HEK293 (cell line): Measurements from ENCODE around the gene LRAT.

Experiments used
- CTCF ChIA-PET: fragments of 350-600 bp; formaldehyde crosslinking; extraction: SDS; loops from one replicate; lab custom pipeline; 2021; ENCODE audit warnings: antibody characterized with exemption; lab: Yijun Ruan, JAX
- POLR2A ChIA-PET: fragments of 300-600 bp; formaldehyde crosslinking; extraction: SDS; loops from one replicate; lab custom pipeline; 2020; ENCODE audit warnings: antibody characterized with exemption, inconsistent platforms; lab: Yijun Ruan, JAX
- H3K27ac ChIP-seq: fragments of 200-500 bp; sonication (Bioruptor generic); 2 replicates; pipeline ENCODE4 v1.5.1; 2014; ENCODE audit warnings: low read depth, low read length, control low read depth, inconsistent platforms; ENCODE audit errors: extremely low read depth
- H3K36me3 ChIP-seq, 2 experiments: fragments of 200-500 bp in 1 of 2; sonication (Bioruptor generic) in 1 of 2; 1 replicate in 1 of 2; 2 replicates in 1 of 2; pipeline ENCODE4 v1.5.1; 2014 to 2017; ENCODE audit warnings: inconsistent platforms in 2 of 2, low read length in 2 of 2; ENCODE audit not compliant: control insufficient read depth in 2 of 2, insufficient read depth in 1 of 2
- H3K4me1 ChIP-seq: fragments of 200-500 bp; sonication (Bioruptor generic); 2 replicates; pipeline ENCODE4 v1.5.1; 2014; ENCODE audit warnings: mild to moderate bottlenecking, low read length, inconsistent platforms; ENCODE audit not compliant: control insufficient read depth, insufficient read depth
- H3K4me3 ChIP-seq: 2 replicates; pipeline ENCODE4 v1.5.1; 2011; ENCODE audit warnings: low read depth, mild to moderate bottlenecking, control low read depth, low read length, moderate library complexity
- H3K9me3 ChIP-seq: fragments of 200-500 bp; sonication (Bioruptor generic); 2 replicates; pipeline ENCODE4 v1.5.1; 2014; ENCODE audit warnings: low read depth, low read length, inconsistent platforms; ENCODE audit not compliant: control insufficient read depth, insufficient read depth
- BCL11B ChIP-seq: fragments of 450-650 bp; formaldehyde crosslinking; IDR thresholded peaks from 2 replicates; pipeline ENCODE4 v1.5.1; 2016; ENCODE audit warnings: low read depth, missing biosample characterization, missing genetic modification characterization
- REPIN1 ChIP-seq: fragments of 450-650 bp; formaldehyde crosslinking; IDR thresholded peaks from 2 replicates; pipeline ENCODE4 v1.5.1; 2017; ENCODE audit warnings: missing biosample characterization, missing genetic modification characterization, low read depth
- SCRT2 ChIP-seq: fragments of 450-650 bp; formaldehyde crosslinking; IDR thresholded peaks from 2 replicates; pipeline ENCODE4 v1.5.1; 2016; ENCODE audit warnings: missing biosample characterization, missing genetic modification characterization
- TCF7L2 ChIP-seq: IDR thresholded peaks from 2 replicates; pipeline ENCODE4 v1.6.1; 2011; ENCODE audit warnings: low read depth, mild to moderate bottlenecking, inconsistent platforms, low read length, moderate library complexity, borderline replicate concordance
- TRIM28 ChIP-seq: IDR thresholded peaks from 2 replicates; pipeline ENCODE4 v1.6.1; 2011; ENCODE audit warnings: low read length, control low read depth, borderline replicate concordance
- ZBTB48 ChIP-seq: fragments of 450-650 bp; formaldehyde crosslinking; IDR thresholded peaks from 2 replicates; pipeline ENCODE4 v1.5.1; 2016; ENCODE audit warnings: missing biosample characterization, missing genetic modification characterization
- ZBTB8A ChIP-seq: fragments of 450-650 bp; formaldehyde crosslinking; IDR thresholded peaks from 2 replicates; pipeline ENCODE4 v1.5.1; 2016; ENCODE audit warnings: missing biosample characterization, missing genetic modification characterization
- ZNF155 ChIP-seq: fragments of 450-650 bp; formaldehyde crosslinking; IDR thresholded peaks from 2 replicates; pipeline ENCODE4 v1.5.1; 2016; ENCODE audit warnings: missing biosample characterization, missing genetic modification characterization
- ZNF221 ChIP-seq: fragments of 450-650 bp; formaldehyde crosslinking; IDR thresholded peaks from 2 replicates; pipeline ENCODE4 v1.5.1; 2017; ENCODE audit warnings: missing biosample characterization, missing genetic modification characterization, borderline replicate concordance
- ZNF354C ChIP-seq: fragments of 450-650 bp; formaldehyde crosslinking; IDR thresholded peaks from 2 replicates; pipeline ENCODE4 v1.5.1; 2016; ENCODE audit warnings: missing biosample characterization, missing genetic modification characterization, low read depth, borderline replicate concordance
- ZNF48 ChIP-seq: fragments of 450-650 bp; formaldehyde crosslinking; IDR thresholded peaks from 2 replicates; pipeline ENCODE4 v1.5.1; 2016; ENCODE audit warnings: missing biosample characterization, missing genetic modification characterization
- ZNF510 ChIP-seq: fragments of 450-650 bp; formaldehyde crosslinking; IDR thresholded peaks from 2 replicates; pipeline ENCODE4 v1.5.1; 2018; ENCODE audit warnings: mild to moderate bottlenecking, missing genetic modification characterization, missing biosample characterization; ENCODE audit not compliant: insufficient replicate concordance
- ZNF514 ChIP-seq: fragments of 450-650 bp; formaldehyde crosslinking; IDR thresholded peaks from 2 replicates; pipeline ENCODE4 v1.5.1; 2016; ENCODE audit warnings: missing biosample characterization, missing genetic modification characterization
- ZNF521 ChIP-seq: fragments of 450-650 bp; formaldehyde crosslinking; IDR thresholded peaks from 2 replicates; pipeline ENCODE4 v1.5.1; 2017; ENCODE audit warnings: missing biosample characterization, mild to moderate bottlenecking, missing genetic modification characterization
- ZNF530 ChIP-seq: fragments of 450-650 bp; formaldehyde crosslinking; IDR thresholded peaks from 2 replicates; pipeline ENCODE4 v1.5.1; 2016; ENCODE audit warnings: low read depth, missing biosample characterization, missing genetic modification characterization
- ZNF544 ChIP-seq: fragments of 450-650 bp; formaldehyde crosslinking; IDR thresholded peaks from 2 replicates; pipeline ENCODE4 v1.5.0; 2017; ENCODE audit warnings: missing biosample characterization, missing genetic modification characterization
- ZNF548 ChIP-seq: fragments of 450-650 bp; formaldehyde crosslinking; IDR thresholded peaks from 2 replicates; pipeline ENCODE4 v1.5.1; 2016; ENCODE audit warnings: missing biosample characterization, missing genetic modification characterization
- ZNF560 ChIP-seq: fragments of 450-650 bp; formaldehyde crosslinking; IDR thresholded peaks from 2 replicates; pipeline ENCODE4 v1.5.1; 2017; ENCODE audit warnings: missing biosample characterization, missing genetic modification characterization, borderline replicate concordance
- ZNF621 ChIP-seq: fragments of 450-650 bp; formaldehyde crosslinking; IDR thresholded peaks from 2 replicates; pipeline ENCODE4 v1.5.1; 2017; ENCODE audit warnings: missing biosample characterization, missing genetic modification characterization
- ZNF645 ChIP-seq: fragments of 450-650 bp; formaldehyde crosslinking; IDR thresholded peaks from 2 replicates; pipeline ENCODE4; 2016; ENCODE audit warnings: missing biosample characterization, missing genetic modification characterization
- ZNF664 ChIP-seq: fragments of 450-650 bp; formaldehyde crosslinking; IDR thresholded peaks from 2 replicates; pipeline ENCODE4 v1.5.1; 2016; ENCODE audit warnings: missing biosample characterization, missing genetic modification characterization
- TF ChIP-seq, protein P1 (sequence below): fragments of 450-650 bp; formaldehyde crosslinking; IDR thresholded peaks from 2 replicates; pipeline ENCODE4 v1.5.1; 2016; ENCODE audit warnings: missing biosample characterization, missing genetic modification characterization
- TF ChIP-seq, protein P2 (sequence below): fragments of 450-650 bp; formaldehyde crosslinking; optimal IDR thresholded peaks from 2 replicates; pipeline ENCODE3; 2016; ENCODE audit warnings: missing biosample characterization, mild to moderate bottlenecking, missing genetic modification characterization
- TF ChIP-seq, protein P3 (sequence below): fragments of 450-650 bp; formaldehyde crosslinking; conservative IDR thresholded peaks from 2 replicates; pipeline ENCODE4 v1.5.1; 2016; ENCODE audit warnings: low read depth, missing biosample characterization, missing genetic modification characterization
- TF ChIP-seq, protein P4 (sequence below): fragments of 450-650 bp; formaldehyde crosslinking; IDR thresholded peaks from 2 replicates; pipeline ENCODE4 v1.5.1; 2016; ENCODE audit warnings: missing biosample characterization, missing genetic modification characterization

LRAT gene

GRCh38 chr4:154707877-154708276 lies 35.9 kb upstream of the LRAT start (continued):
- TF ChIP-seq, protein P1, sequence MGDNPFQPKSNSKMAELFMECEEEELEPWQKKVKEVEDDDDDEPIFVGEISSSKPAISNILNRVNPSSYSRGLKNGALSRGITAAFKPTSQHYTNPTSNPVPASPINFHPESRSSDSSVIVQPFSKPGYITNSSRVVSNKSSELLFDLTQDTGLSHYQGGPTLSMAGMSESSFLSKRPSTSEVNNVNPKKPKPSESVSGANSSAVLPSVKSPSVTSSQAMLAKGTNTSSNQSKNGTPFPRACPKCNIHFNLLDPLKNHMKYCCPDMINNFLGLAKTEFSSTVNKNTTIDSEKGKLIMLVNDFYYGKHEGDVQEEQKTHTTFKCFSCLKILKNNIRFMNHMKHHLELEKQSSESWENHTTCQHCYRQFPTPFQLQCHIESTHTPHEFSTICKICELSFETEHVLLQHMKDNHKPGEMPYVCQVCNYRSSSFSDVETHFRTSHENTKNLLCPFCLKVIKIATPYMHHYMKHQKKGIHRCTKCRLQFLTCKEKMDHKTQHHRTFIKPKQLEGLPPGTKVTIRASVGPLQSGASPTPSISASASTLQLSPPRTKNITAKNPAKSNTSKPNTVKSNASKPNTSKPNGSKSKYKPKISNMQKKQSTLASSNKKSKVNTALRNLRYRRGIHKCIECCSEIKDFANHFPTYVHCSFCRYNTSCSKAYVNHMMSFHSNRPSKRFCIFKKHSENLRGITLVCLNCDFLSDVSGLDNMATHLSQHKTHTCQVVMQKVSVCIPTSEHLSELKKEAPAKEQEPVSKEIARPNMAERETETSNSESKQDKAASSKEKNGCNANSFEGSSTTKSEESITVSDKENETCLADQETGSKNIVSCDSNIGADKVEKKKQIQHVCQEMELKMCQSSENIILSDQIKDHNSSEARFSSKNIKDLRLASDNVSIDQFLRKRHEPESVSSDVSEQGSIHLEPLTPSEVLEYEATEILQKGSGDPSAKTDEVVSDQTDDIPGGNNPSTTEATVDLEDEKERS (tag by site-specific recombination) = no peak
- TF ChIP-seq ZNF155 (no peak), REPIN1 (tag by site-specific recombination) (no peak), TCF7L2 (no peak), ZNF645 (tag by site-specific recombination) (no peak), ZNF48 (tag by site-specific recombination) (no peak), ZBTB8A (tag by site-specific recombination) (no peak), ZBTB48 (tag by site-specific recombination) (no peak), ZNF354C (tag by site-specific recombination) (no peak)
- TF ChIP-seq, protein P2, sequence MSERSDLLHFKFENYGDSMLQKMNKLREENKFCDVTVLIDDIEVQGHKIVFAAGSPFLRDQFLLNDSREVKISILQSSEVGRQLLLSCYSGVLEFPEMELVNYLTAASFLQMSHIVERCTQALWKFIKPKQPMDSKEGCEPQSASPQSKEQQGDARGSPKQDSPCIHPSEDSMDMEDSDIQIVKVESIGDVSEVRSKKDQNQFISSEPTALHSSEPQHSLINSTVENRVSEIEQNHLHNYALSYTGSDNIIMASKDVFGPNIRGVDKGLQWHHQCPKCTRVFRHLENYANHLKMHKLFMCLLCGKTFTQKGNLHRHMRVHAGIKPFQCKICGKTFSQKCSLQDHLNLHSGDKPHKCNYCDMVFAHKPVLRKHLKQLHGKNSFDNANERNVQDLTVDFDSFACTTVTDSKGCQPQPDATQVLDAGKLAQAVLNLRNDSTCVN (tag by site-specific recombination) = no peak

- no peak for TF ChIP-seq ZNF621
- no peak for TF ChIP-seq ZNF544 (tag by site-specific recombination)
- no peak for TF ChIP-seq SCRT2 (tag by site-specific recombination)
- no peak for TF ChIP-seq ZNF530 (tag by site-specific recombination)
- TF ChIP-seq ZNF221 (tag by site-specific recombination) = no peak
- no peak for TF ChIP-seq ZNF521 (tag by site-specific recombination)
- no peak for TF ChIP-seq TRIM28
- no peak for TF ChIP-seq ZNF510 (tag by site-specific recombination)
- TF ChIP-seq, protein P3, sequence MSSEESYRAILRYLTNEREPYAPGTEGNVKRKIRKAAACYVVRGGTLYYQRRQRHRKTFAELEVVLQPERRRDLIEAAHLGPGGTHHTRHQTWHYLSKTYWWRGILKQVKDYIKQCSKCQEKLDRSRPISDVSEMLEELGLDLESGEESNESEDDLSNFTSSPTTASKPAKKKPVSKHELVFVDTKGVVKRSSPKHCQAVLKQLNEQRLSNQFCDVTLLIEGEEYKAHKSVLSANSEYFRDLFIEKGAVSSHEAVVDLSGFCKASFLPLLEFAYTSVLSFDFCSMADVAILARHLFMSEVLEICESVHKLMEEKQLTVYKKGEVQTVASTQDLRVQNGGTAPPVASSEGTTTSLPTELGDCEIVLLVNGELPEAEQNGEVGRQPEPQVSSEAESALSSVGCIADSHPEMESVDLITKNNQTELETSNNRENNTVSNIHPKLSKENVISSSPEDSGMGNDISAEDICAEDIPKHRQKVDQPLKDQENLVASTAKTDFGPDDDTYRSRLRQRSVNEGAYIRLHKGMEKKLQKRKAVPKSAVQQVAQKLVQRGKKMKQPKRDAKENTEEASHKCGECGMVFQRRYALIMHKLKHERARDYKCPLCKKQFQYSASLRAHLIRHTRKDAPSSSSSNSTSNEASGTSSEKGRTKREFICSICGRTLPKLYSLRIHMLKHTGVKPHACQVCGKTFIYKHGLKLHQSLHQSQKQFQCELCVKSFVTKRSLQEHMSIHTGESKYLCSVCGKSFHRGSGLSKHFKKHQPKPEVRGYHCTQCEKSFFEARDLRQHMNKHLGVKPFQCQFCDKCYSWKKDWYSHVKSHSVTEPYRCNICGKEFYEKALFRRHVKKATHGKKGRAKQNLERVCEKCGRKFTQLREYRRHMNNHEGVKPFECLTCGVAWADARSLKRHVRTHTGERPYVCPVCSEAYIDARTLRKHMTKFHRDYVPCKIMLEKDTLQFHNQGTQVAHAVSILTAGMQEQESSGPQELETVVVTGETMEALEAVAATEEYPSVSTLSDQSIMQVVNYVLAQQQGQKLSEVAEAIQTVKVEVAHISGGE (tag by site-specific recombination) = no peak
- TF ChIP-seq ZNF514 (tag by site-specific recombination) = no peak
- no peak for TF ChIP-seq ZNF548 (tag by site-specific recombination)
- TF ChIP-seq, protein P4, sequence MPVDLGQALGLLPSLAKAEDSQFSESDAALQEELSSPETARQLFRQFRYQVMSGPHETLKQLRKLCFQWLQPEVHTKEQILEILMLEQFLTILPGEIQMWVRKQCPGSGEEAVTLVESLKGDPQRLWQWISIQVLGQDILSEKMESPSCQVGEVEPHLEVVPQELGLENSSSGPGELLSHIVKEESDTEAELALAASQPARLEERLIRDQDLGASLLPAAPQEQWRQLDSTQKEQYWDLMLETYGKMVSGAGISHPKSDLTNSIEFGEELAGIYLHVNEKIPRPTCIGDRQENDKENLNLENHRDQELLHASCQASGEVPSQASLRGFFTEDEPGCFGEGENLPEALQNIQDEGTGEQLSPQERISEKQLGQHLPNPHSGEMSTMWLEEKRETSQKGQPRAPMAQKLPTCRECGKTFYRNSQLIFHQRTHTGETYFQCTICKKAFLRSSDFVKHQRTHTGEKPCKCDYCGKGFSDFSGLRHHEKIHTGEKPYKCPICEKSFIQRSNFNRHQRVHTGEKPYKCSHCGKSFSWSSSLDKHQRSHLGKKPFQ (tag by site-specific recombination) = no peak
- no peak for TF ChIP-seq ZNF664 (tag by site-specific recombination)
- no peak for TF ChIP-seq BCL11B (tag by site-specific recombination)
- TF ChIP-seq ZNF560 = no peak
- CTCF ChIA-PET = no interaction called here
- Histone ChIP-seq H3K4me1 (no peaks in the 10 kb centered on the region), H3K9me3 (no peaks in the 10 kb centered on the region), H3K4me3 (no peak overlapping the region), H3K27ac (no peak overlapping the region), H3K36me3 (no peaks in the 10 kb centered on the region)
- POLR2A ChIA-PET = no interaction called here
Measured at GRCh38 chr4:154709550-154709949, 34.2 kb upstream of the LRAT start.
